Right lobe of liver (tissue), 6 donors: ENCODE measurements around the gene NEURL4. TPM values are rescaled to one million over a fixed set of nuclear protein-coding genes. Genes with fewer than 3 reads are reported as not detected.

Source experiments
- ATAC-seq, 4 donors: fragments of 200-7000 bp; cut with Tn5 transposase; one replicate each; pipeline ENCODE4 v1.9.1; 2020; ENCODE audit warnings: mild to moderate bottlenecking in 4 of 4, moderate library complexity in 4 of 4
- DNase-seq, 3 donors: peaks; one replicate each; pipeline ENCODE4 v3.0.0-alpha.2; 2020
- H3K27ac ChIP-seq, 3 donors: fragments of 200-600 bp; one replicate each; pipeline ENCODE4 v1.8.0; 2022
- H3K27me3 ChIP-seq, 2 donors: fragments of 200-600 bp; one replicate each; pipeline ENCODE4 v1.8.0; 2022
- H3K36me3 ChIP-seq, 4 donors: fragments of 200-600 bp; sonication (generic) in 1 of 4; one replicate each; pipeline versions ENCODE4 v1.5.1 to v1.8.0; 2017 to 2022; ENCODE audit warnings: control low read depth in 1 of 4
- H3K4me1 ChIP-seq, 4 donors: fragments of 200-600 bp; sonication (generic) in 1 of 4; one replicate each; pipeline versions ENCODE4 v1.5.1 to v1.8.0; 2017 to 2022; ENCODE audit warnings: control low read depth in 1 of 4
- H3K4me3 ChIP-seq, 3 donors: fragments of 200-600 bp; one replicate each; pipeline ENCODE4 v1.8.0; 2022
- H3K9me3 ChIP-seq, 4 donors: fragments of 200-600 bp; sonication (generic) in 1 of 4; one replicate each; pipeline versions ENCODE4 v1.5.1 to v1.8.0; 2017 to 2022; ENCODE audit warnings: control low read depth in 1 of 4
- CTCF ChIP-seq, 4 donors: fragments of 200-600 bp in 3 of 4; fragments of 450-650 bp in 1 of 4; IDR thresholded peaks; one replicate each; pipeline versions ENCODE4 v1.5.1 to v1.8.0; 2016 to 2022; ENCODE audit warnings: antibody characterized with exemption in 4 of 4, mild to moderate bottlenecking in 2 of 4
- POLR2A ChIP-seq: fragments of 450-650 bp; IDR thresholded peaks from one replicate; pipeline ENCODE4 v1.6.1; 2017; ENCODE audit warnings: antibody characterized with exemption, mild to moderate bottlenecking
- WGBS: methylation state at CpG from one replicate; pipeline ENCODE4 v1.1.6; 2018; ENCODE audit warnings: low coverage, low lambda C conversion rate; ENCODE audit not compliant: insufficient coverage; ENCODE audit errors: missing lambda C conversion rate; 5-methylcytosine and 5-hydroxymethylcytosine counted together
- intact Hi-C, 2 donors: fragments of 100-400 bp; cut with DNase I; formaldehyde crosslinking; loops; one replicate each; pipeline versions ENCODE4 v1.11.2 to v1.14.1; 2022
- small RNA-seq, 2 experiments: library from RNA; depleted of rRNA; stranded (forward); fragments of <200 nt; gene quantifications; one replicate each; pipeline ENCODE3, GENCODE V24; 2016
- total RNA-seq, 6 experiments: library from RNA; depleted of rRNA in 2 of 6; stranded (reverse); fragments of >200 nt in 2 of 6; fragmentation: NEBNext Ultra II Directional in 3 of 6; extraction: Animal tissue kit (Norgen Biotek cat#: 25700) in 3 of 6; gene quantifications; one replicate each; pipeline versions ENCODE4 v1.1.0 to v1.2.4, GENCODE V29; 2016 to 2023
- donor health status: DM: no; HTN: yes; CAD: no.
- donor health status: DM: no; HTN: no; CAD: no.
- donor health status: DM: no; HTN: no; CAD: no.
- donor health status: DM: no; HTN: yes; CAD: no.
- donor health status: DM: no; HTN: yes; CAD: no.

Gene NEURL4
- total RNA-seq, 6 experiments from 2014 or later: 4.2 to 22.1 (median 10.8) TPM

- 0% methylated on average over 33 of the region's 71 CpGs for WGBS
- Histone ChIP-seq H3K36me3 (no peaks in the 10 kb centered on the region), H3K4me3 (peak within 1 kb of the TSS; percentile 22 to 61 (median 53)), H3K4me1 (peaks cover 0 to 20% (median 2%) of the 10 kb centered on the region in 4 donors), H3K27me3 (no peaks in the 10 kb centered on the region), H3K9me3 (no peaks in the 10 kb centered on the region), H3K27ac (peak within 1 kb of the TSS in 2 of 3 donors; percentile 73)
- ATAC-seq: peak; percentile 86 to 91 (median 90)
- peak; percentile 96 to 97 (median 97) for DNase-seq
- intact Hi-C loops: no loop called here
- TF ChIP-seq POLR2A (no peak), CTCF (IDR thresholded peaks at IDR 0.05) (no peak)
Measured at GRCh38 chr17:7281074-7281952, 47.8 kb downstream of the NEURL4 start, which contains the start of gene SLC2A4. Gene SLC2A4, plus strand, starts transcription at chr17:7281718. Its CDS starts 217 bp downstream, at chr17:7281935.

- TF ChIP-seq POLR2A: no peak
- peak; percentile 92 to 97 (median 96) for TF ChIP-seq CTCF (IDR thresholded peaks at IDR 0.05)
- DNase-seq (peak; percentile 80 to 87 (median 83)), ATAC-seq (peak; percentile 82 to 89 (median 86))
- Histone ChIP-seq H3K36me3 (no peaks in the 10 kb centered on the region), H3K4me1 (peaks cover 0 to 20% (median 2%) of the 10 kb centered on the region in 4 donors), H3K27ac (peak overlapping the region in 2 of 3 donors; percentile 73), H3K27me3 (no peaks in the 10 kb centered on the region), H3K9me3 (no peaks in the 10 kb centered on the region), H3K4me3 (peak overlapping the region; percentile 22 to 61 (median 43))
- intact Hi-C loops: no loop called here
- WGBS: 0% methylated on average over 16 of the region's 29 CpGs
Measured at GRCh38 chr17:7280519-7281073, 48.5 kb downstream of the NEURL4 start.

GRCh38 chr17:7279448-7279847, 49.7 kb downstream of the NEURL4 start:
- WGBS: 64% methylated on average over 6 of the region's 8 CpGs
- H3K27ac ChIP-seq: no peak overlapping the region
- ATAC-seq: no peak

GRCh38 chr17:7266784-7267183, 62.4 kb downstream of the NEURL4 start:
- H3K27me3 ChIP-seq: no peaks in the 10 kb centered on the region
- ATAC-seq (no peak), DNase-seq (no peak)
- no peaks in the 10 kb centered on the region for H3K9me3 ChIP-seq
- no peak overlapping the region for H3K27ac ChIP-seq
- TF ChIP-seq CTCF (IDR thresholded peaks at IDR 0.05) (no peak), POLR2A (no peak)
- no peak overlapping the region for H3K4me3 ChIP-seq
- peaks cover 0 to 18% (median 5%) of the 10 kb centered on the region in 4 donors for H3K4me1 ChIP-seq
- 5% methylated on average over 1 of the region's 1 CpG for WGBS
- H3K36me3 ChIP-seq: no peaks in the 10 kb centered on the region
- intact Hi-C loops: no loop called here

More at GRCh38 chr17:7279448-7279847, 49.7 kb downstream of the NEURL4 start:
- Histone ChIP-seq H3K36me3 (no peaks in the 10 kb centered on the region), H3K9me3 (no peaks in the 10 kb centered on the region), H3K4me3 (no peak overlapping the region), H3K4me1 (peaks cover 0 to 20% (median 2%) of the 10 kb centered on the region in 4 donors), H3K27me3 (no peaks in the 10 kb centered on the region)
- intact Hi-C loops: loop anchor here in 1 of 2 donors (10.0 kb wide), 1 partner anchor 65 kb away; no protein-coding TSS in a partner anchor
- no peak for DNase-seq
- no peak for TF ChIP-seq CTCF (IDR thresholded peaks at IDR 0.05)
- TF ChIP-seq POLR2A: no peak

Small RNA genes lying within 50 kb of the gene (small RNA-seq; reads per million reads assigned to genes)
- gene AC026954.2: 0 reads per million in 2 experiments
- 0 reads per million in 2 experiments for gene RF00019

Other genes starting within 250 kb of the NEURL4 start
- gene CLEC10A, start 249.1 kb downstream of the NEURL4 start, total RNA-seq: 1 to 10 TPM in 4 of 6 experiments, under 1 TPM in 2; 0.77 to 2.6 (median 1.5) TPM
- gene ASGR2, start 214.5 kb downstream of the NEURL4 start, total RNA-seq: 100 to 1,000 TPM; 412 to 553 (median 461) TPM
- gene ASGR1, start 150.0 kb downstream of the NEURL4 start, total RNA-seq: 100 to 1,000 TPM; 399 to 624 (median 417) TPM
- gene DLG4, start 109.5 kb downstream of the NEURL4 start, total RNA-seq: 1 to 10 TPM; 3.0 to 6.4 (median 4.1) TPM
- 1,000 to 10,000 TPM in 3 of 6 experiments, 100 to 1,000 TPM in 3; 640 to 1,849 (median 1,071) TPM for gene ACADVL, start 109.4 kb downstream of the NEURL4 start, total RNA-seq
- 10 to 100 TPM in 4 of 6 experiments, 1 to 10 TPM in 2; 9.6 to 13.5 (median 12.8) TPM for gene DVL2, start 94.8 kb downstream of the NEURL4 start, total RNA-seq
- 10 to 100 TPM; 16.0 to 24.3 (median 18.2) TPM for gene PHF23, start 89.9 kb downstream of the NEURL4 start, total RNA-seq
- 100 to 1,000 TPM; 238 to 330 (median 244) TPM for gene GABARAP, start 86.9 kb downstream of the NEURL4 start, total RNA-seq
- gene CTDNEP1, start 77.6 kb downstream of the NEURL4 start, total RNA-seq: 10 to 100 TPM; 25.9 to 34.6 (median 31.9) TPM
- 10 to 100 TPM; 14.2 to 29.6 (median 22.9) TPM for gene ELP5, start 77.1 kb downstream of the NEURL4 start, total RNA-seq
- 100 to 1,000 TPM in 1 of 6 experiments, 10 to 100 TPM in 4, 1 to 10 TPM in 1; 9.6 to 114 (median 23.3) TPM for gene CLDN7, start 66.9 kb downstream of the NEURL4 start, total RNA-seq
- gene SLC2A4, start 47.6 kb downstream of the NEURL4 start, total RNA-seq: 1 to 10 TPM in 4 of 6 experiments, under 1 TPM in 2; 0.66 to 2.1 (median 1.4) TPM
- 1 to 10 TPM in 2 of 6 experiments, under 1 TPM in 4; 0.27 to 1.7 (median 0.90) TPM for gene YBX2, start 34.7 kb downstream of the NEURL4 start, total RNA-seq
- 100 to 1,000 TPM; 222 to 299 (median 238) TPM for gene EIF5A, start 21.7 kb downstream of the NEURL4 start, total RNA-seq
- gene GPS2, start 14.0 kb downstream of the NEURL4 start, total RNA-seq: 10 to 100 TPM; 22.0 to 48.1 (median 23.2) TPM
- gene ACAP1, start 7.2 kb upstream of the NEURL4 start, total RNA-seq: 1 to 10 TPM; 1.6 to 6.8 (median 2.7) TPM
- gene KCTD11, start 22.8 kb upstream of the NEURL4 start, total RNA-seq: 1 to 10 TPM; 2.2 to 4.4 (median 2.9) TPM
- not detected for gene TMEM95, start 25.8 kb upstream of the NEURL4 start, total RNA-seq
- gene TNK1, start 51.8 kb upstream of the NEURL4 start, total RNA-seq: 1 to 10 TPM; 2.9 to 5.1 (median 4.0) TPM
- 1 to 10 TPM; 5.5 to 8.9 (median 6.4) TPM for gene PLSCR3, start 65.2 kb upstream of the NEURL4 start, total RNA-seq
- 10 to 100 TPM; 56.4 to 95.4 (median 68.9) TPM for gene TMEM256, start 74.8 kb upstream of the NEURL4 start, total RNA-seq
- gene NLGN2, start 78.5 kb upstream of the NEURL4 start, total RNA-seq: 1 to 10 TPM; 1.3 to 5.3 (median 3.0) TPM
- gene SPEM1, start 91.0 kb upstream of the NEURL4 start, total RNA-seq: not detected
- not detected for gene SPEM2, start 96.3 kb upstream of the NEURL4 start, total RNA-seq
- gene SPEM3, start 99.5 kb upstream of the NEURL4 start, total RNA-seq: not detected
- gene TMEM102, start 106.1 kb upstream of the NEURL4 start, total RNA-seq: 1 to 10 TPM; 2.3 to 8.4 (median 4.0) TPM
- gene FGF11, start 110.2 kb upstream of the NEURL4 start, total RNA-seq: under 1 TPM in 5 of 6 experiments, not detected in 1; 0.37 to 0.84 (median 0.68) TPM
- 10 to 100 TPM in 2 of 6 experiments, 1 to 10 TPM in 4; 6.0 to 12.3 (median 8.2) TPM for gene CHRNB1, start 115.7 kb upstream of the NEURL4 start, total RNA-seq
- 10 to 100 TPM in 1 of 6 experiments, 1 to 10 TPM in 5; 5.7 to 10.5 (median 7.9) TPM for gene ZBTB4, start 150.3 kb upstream of the NEURL4 start, total RNA-seq
- not detected for gene SLC35G6, start 152.1 kb upstream of the NEURL4 start, total RNA-seq
- gene POLR2A, start 155.0 kb upstream of the NEURL4 start, total RNA-seq: 10 to 100 TPM; 36.1 to 49.9 (median 46.0) TPM
- gene TNFSF12, start 219.7 kb upstream of the NEURL4 start, total RNA-seq: 10 to 100 TPM in 4 of 6 experiments, 1 to 10 TPM in 2; 6.1 to 14.7 (median 11.4) TPM
- gene TNFSF13, start 229.4 kb upstream of the NEURL4 start, total RNA-seq: 10 to 100 TPM in 2 of 6 experiments, 1 to 10 TPM in 4; 4.3 to 13.0 (median 6.2) TPM
- gene SENP3, start 232.6 kb upstream of the NEURL4 start, total RNA-seq: 10 to 100 TPM; 12.3 to 33.9 (median 15.1) TPM